Left lung (tissue), 10 donors: ENCODE results near the gene ARHGDIA. TPM values are rescaled to one million over a fixed set of nuclear protein-coding genes. Genes with fewer than 3 reads are reported as not detected.

Source experiments
- ATAC-seq: fragments of 200-7000 bp; cut with Tn5 transposase; one replicate; pipeline ENCODE4 v1.9.1; 2020; ENCODE audit warnings: moderate library complexity
- DNase-seq, 4 donors: peaks; one replicate each; pipeline ENCODE4 v3.0.0-alpha.2; 2013 to 2020
- H3K27ac ChIP-seq, 2 donors: fragments of 200-600 bp; sonication (generic) in 1 of 2; one replicate each; pipeline versions ENCODE4 v1.5.0 to v1.8.0; 2020 to 2021
- H3K27me3 ChIP-seq, 2 donors: fragments of 200-600 bp; sonication (generic) in 1 of 2; one replicate each; pipeline versions ENCODE4 v1.5.0 to v1.8.0; 2020 to 2021
- H3K36me3 ChIP-seq, 2 donors: fragments of 200-600 bp; sonication (generic) in 1 of 2; one replicate each; pipeline versions ENCODE4 v1.5.0 to v1.8.0; 2020 to 2021
- H3K4me1 ChIP-seq, 2 donors: fragments of 200-600 bp; one replicate each; pipeline ENCODE4 v1.8.0; 2021
- H3K4me3 ChIP-seq, 2 donors: fragments of 200-600 bp; sonication (generic) in 1 of 2; one replicate each; pipeline versions ENCODE4 v1.5.0 to v1.8.0; 2020 to 2021; ENCODE audit warnings: mild to moderate bottlenecking in 1 of 2
- H3K9me3 ChIP-seq, 2 donors: fragments of 200-600 bp; sonication (generic) in 1 of 2; one replicate each; pipeline versions ENCODE4 v1.5.0 to v1.8.0; 2020 to 2021
- CTCF ChIP-seq, 2 donors: fragments of 200-600 bp; sonication (generic) in 1 of 2; IDR thresholded peaks; one replicate each; pipeline versions ENCODE4 v1.5.0 to v1.8.0; 2021; ENCODE audit warnings: antibody characterized with exemption in 2 of 2
- intact Hi-C, 2 donors: fragments of 100-400 bp; cut with DNase I; formaldehyde crosslinking; loops; one replicate each; pipeline versions ENCODE4 v1.11.2 to v1.14.2; 2022
- polyA plus RNA-seq, 6 donors: library from polyadenylated mRNA; unstranded; fragments of 120-200 nt; gene quantifications; one replicate each; pipeline ENCODE4 v1.2.1, GENCODE V29; 2013; ENCODE audit not compliant: insufficient read length in 6 of 6
- total RNA-seq, 2 donors: library from RNA; stranded (reverse); fragmentation: NEBNext Ultra II Directional; extraction: Animal tissue kit (Norgen Biotek cat#: 25700); gene quantifications; one replicate each; pipeline ENCODE4 v1.2.1, GENCODE V29; 2021
- donor health status: DM: no; HTN: yes; CAD: no.
- donor health status: DM: no; HTN: no; CAD: no.

The ARHGDIA gene
- total and polyA plus RNA-seq, 8 donors = 139 to 481 (median 194) TPM

GRCh38 chr17:81867170-81867990 lies 3.8 kb downstream of the ARHGDIA start:
- intact Hi-C loops = no loop called here
- no peak for DNase-seq
- TF ChIP-seq CTCF (IDR thresholded peaks at IDR 0.05) = no peak
- Histone ChIP-seq H3K4me3 (no peak overlapping the region), H3K36me3 (peaks cover 4 to 52% of the 10 kb centered on the region in 2 donors), H3K4me1 (peaks cover 18 to 90% of the 10 kb centered on the region in 2 donors), H3K27ac (peak overlapping the region in 1 of 2 donors; percentile 53), H3K27me3 (no peaks in the 10 kb centered on the region), H3K9me3 (no peaks in the 10 kb centered on the region)
- ATAC-seq = no peak

DNA sequence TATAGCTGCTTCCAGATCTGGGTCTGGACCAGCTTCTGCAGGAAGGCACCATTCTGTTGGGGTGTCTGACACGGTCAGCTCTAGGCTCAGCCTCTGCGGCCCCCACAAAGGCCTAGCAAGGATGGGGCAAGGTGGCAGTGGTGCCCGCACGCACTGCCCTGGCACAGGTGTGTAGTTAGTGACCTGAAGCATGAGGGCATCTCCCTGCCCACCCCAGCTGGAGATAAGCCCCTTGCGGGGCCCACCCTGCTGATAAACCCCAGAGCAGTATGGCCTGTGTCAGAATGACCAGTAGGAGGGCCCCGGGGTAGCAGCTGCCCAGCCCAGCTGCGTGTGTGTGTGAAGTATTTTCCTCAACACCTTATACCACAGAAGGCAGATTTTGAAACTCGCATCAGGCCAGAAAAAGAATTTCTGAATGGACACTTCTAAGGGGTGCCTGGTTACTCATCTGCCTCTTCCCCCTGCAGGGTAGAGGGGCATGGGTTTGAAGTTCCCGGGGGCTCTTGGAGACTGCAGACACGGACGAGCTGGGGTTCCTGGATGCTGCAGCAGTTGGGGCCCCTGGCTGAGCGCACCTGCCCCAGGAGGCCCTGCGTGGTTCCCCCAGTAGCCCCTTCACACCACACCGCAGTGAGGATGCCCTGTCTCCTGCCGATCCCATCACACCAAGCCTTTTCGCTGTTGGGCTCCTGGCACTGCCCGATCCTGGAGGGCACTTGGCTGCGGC lies 4.5 kb downstream of the ARHGDIA start:
- Histone ChIP-seq H3K27me3 (no peaks in the 10 kb centered on the region), H3K4me1 (peaks cover 21 to 90% of the 10 kb centered on the region in 2 donors), H3K4me3 (no peak overlapping the region), H3K36me3 (peaks cover 4 to 52% of the 10 kb centered on the region in 2 donors), H3K9me3 (no peaks in the 10 kb centered on the region), H3K27ac (peak overlapping the region in 1 of 2 donors; percentile 53)
- ATAC-seq = no peak
- intact Hi-C loops = no loop called here
- no peak for DNase-seq
- TF ChIP-seq CTCF (IDR thresholded peaks at IDR 0.05) = no peak

DNA sequence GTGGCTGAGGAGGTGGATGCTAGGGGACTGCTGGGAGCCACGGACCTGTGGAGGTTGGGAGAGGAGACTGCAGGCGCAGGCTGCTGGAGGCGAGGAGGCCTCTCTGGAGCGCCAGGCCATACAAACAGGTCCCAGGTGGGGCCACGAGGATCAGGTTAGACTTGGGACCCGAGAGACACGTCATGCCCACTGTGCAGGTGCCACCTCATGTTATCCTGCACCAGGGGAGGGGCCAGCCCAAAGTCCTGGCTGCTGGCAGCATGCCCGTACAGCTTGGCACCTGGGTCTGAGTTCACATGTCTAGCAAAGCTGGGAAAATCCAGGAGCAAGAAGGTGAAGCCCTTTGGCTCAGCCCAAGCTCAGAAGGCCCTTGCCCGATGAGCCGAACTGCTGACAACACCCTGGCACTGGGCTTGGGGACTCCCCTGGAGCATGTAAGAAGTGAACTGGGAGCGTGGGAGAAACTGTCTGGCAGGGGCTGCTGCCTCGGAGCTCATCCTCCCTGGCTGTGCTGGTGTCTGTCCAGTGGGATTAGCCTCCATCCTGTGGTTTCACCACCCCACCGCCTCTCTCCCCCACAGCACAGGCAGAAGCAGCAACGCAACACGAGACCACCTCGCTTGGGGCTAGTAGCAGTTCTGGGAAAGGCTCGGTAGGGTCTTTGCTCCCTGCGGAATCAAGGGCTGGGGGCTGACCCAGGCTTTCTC lies 5.3 kb downstream of the ARHGDIA start:
- peak overlapping the region in 1 of 2 donors; percentile 53 for H3K27ac ChIP-seq
- H3K36me3 ChIP-seq = peaks cover 4 to 52% of the 10 kb centered on the region in 2 donors
- ATAC-seq = no peak

DNA sequence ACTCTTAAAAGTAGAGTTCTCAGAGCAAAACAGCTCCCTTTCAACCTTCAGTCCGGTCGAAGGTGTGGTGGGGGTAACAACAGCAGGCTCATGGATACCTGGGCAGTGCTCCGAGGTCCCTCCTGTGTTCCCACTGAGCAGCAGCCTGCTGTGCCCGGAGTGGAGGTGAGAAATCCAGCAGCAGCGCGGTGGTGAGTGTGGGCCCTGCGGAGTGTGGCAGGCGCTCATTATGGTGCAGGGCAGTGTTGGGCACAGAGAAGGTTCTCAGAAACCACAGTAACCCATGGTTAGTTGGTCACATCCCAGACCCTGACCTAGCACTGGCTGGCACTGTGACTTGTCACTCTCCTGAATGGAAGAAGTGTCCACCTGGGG lies 5.8 kb downstream of the ARHGDIA start:
- no peaks in the 10 kb centered on the region for H3K9me3 ChIP-seq
- TF ChIP-seq CTCF (IDR thresholded peaks at IDR 0.05) = no peak
- ATAC-seq = no peak
- intact Hi-C loops = no loop called here
- peaks cover 21 to 91% of the 10 kb centered on the region in 2 donors for H3K4me1 ChIP-seq
- no peak overlapping the region for H3K4me3 ChIP-seq
- no peak for DNase-seq
- H3K27ac ChIP-seq = no peak overlapping the region
- H3K27me3 ChIP-seq = no peaks in the 10 kb centered on the region
- peaks cover 4 to 52% of the 10 kb centered on the region in 2 donors for H3K36me3 ChIP-seq

More for the DNA sequence above, 5.3 kb downstream of the ARHGDIA start:
- H3K4me1 ChIP-seq = peaks cover 21 to 93% of the 10 kb centered on the region in 2 donors
- intact Hi-C loops = no loop called here
- no peak overlapping the region for H3K4me3 ChIP-seq
- no peak for DNase-seq
- H3K9me3 ChIP-seq = no peaks in the 10 kb centered on the region
- no peak for TF ChIP-seq CTCF (IDR thresholded peaks at IDR 0.05)
- no peaks in the 10 kb centered on the region for H3K27me3 ChIP-seq
